GOT3 (cell line): Measurements from ENCODE around the gene DMD.

Experiments used
- DNase-seq: peaks from one replicate; lab custom pipeline; 2025; ENCODE audit warnings: mixed read lengths; lab: John Stamatoyannopoulos, UW

DMD gene

GRCh38 chrX:31706466-31706865 lies 1504.9 kb downstream of the DMD start:
- no peak for DNase-seq

- no peak for DNase-seq
Measured at GRCh38 chrX:31705816-31706215, 1505.5 kb downstream of the DMD start.

GRCh38 chrX:31704938-31705337 lies 1506.4 kb downstream of the DMD start:
- no peak for DNase-seq

GRCh38 chrX:31702222-31702621 lies 1509.1 kb downstream of the DMD start:
- no peak for DNase-seq

GRCh38 chrX:31697294-31697916 lies 1513.9 kb downstream of the DMD start:
- DNase-seq: no peak

GRCh38 chrX:31679861-31680260 lies 1531.5 kb downstream of the DMD start:
- no peak for DNase-seq

- DNase-seq: no peak
Measured at GRCh38 chrX:31670245-31670644, 1541.1 kb downstream of the DMD start.

GRCh38 chrX:31665454-31665853 lies 1545.9 kb downstream of the DMD start:
- no peak for DNase-seq

GRCh38 chrX:31663172-31663571 lies 1548.2 kb downstream of the DMD start:
- DNase-seq: no peak

GRCh38 chrX:31661280-31661810 lies 1550.0 kb downstream of the DMD start:
- no peak for DNase-seq

GRCh38 chrX:31658360-31658759 lies 1553.0 kb downstream of the DMD start:
- no peak for DNase-seq

- no peak for DNase-seq
Measured at GRCh38 chrX:31656013-31656412, 1555.3 kb downstream of the DMD start.

GRCh38 chrX:31653422-31653821 lies 1557.9 kb downstream of the DMD start:
- DNase-seq: no peak

GRCh38 chrX:31652650-31653049 lies 1558.7 kb downstream of the DMD start:
- no peak for DNase-seq

- no peak for DNase-seq
Measured at GRCh38 chrX:31649201-31649600, 1562.1 kb downstream of the DMD start.

- DNase-seq: no peak
Measured at GRCh38 chrX:31633349-31633748, 1578.0 kb downstream of the DMD start.

GRCh38 chrX:31629195-31629594 lies 1582.2 kb downstream of the DMD start:
- DNase-seq: no peak

- DNase-seq: no peak
Measured at GRCh38 chrX:31609130-31609529, 1602.2 kb downstream of the DMD start.

- no peak for DNase-seq
Measured at GRCh38 chrX:31608638-31609037, 1602.7 kb downstream of the DMD start.

- DNase-seq: no peak
Measured at GRCh38 chrX:31606771-31607170, 1604.6 kb downstream of the DMD start.

- no peak for DNase-seq
Measured at GRCh38 chrX:31604629-31605221, 1606.6 kb downstream of the DMD start.

- no peak for DNase-seq
Measured at GRCh38 chrX:31603411-31604120, 1607.8 kb downstream of the DMD start.

GRCh38 chrX:31600823-31601222 lies 1610.5 kb downstream of the DMD start:
- no peak for DNase-seq
